ENCODE data around the gene SIGLEC6. TPM values are rescaled to one million over a fixed set of nuclear protein-coding genes. Genes with fewer than 3 reads are reported as not detected.

SIGLEC6 gene
- total and polyA plus RNA-seq, 10 donors, result 0.27 to 5.8 (median 2.3) TPM

GRCh38 chr19:51548891-51549305 is 17.4 kb upstream of the SIGLEC6 start:
- intact Hi-C loops (cut with DNase I; ENCODE audit: low total_unique reads), result no loop called here
- DNase-seq, result no peak
- 62 to 83% (median 72%) methylated on average over 4 of the region's 4 CpGs for WGBS, 5 donors
- Histone ChIP-seq H3K4me1 (peaks cover 6 to 81% (median 30%) of the 10 kb centered on the region in 6 donors), H3K9me3 (no peaks in the 10 kb centered on the region), H3K27ac (peak overlapping the region in 5 of 8 donors; percentile 8 to 81 (median 60)), H3K27me3 (replicated peaks in 1 of 7) (peaks cover 0 to 58% (median 0%) of the 10 kb centered on the region in 7 donors), H3K36me3 (no peaks in the 10 kb centered on the region), H3K4me3 (peak overlapping the region in 1 of 8 donors; percentile 67)
- no peak for TF ChIP-seq POLR2A (IDR thresholded peaks at IDR 0.05)
- TF ChIP-seq CTCF (IDR thresholded peaks at IDR 0.05 in 8 of 11, conservative IDR thresholded peaks at IDR 0.05 in 3 of 11), result no peak
- TF ChIP-seq POLR2AphosphoS5 (IDR thresholded peaks at IDR 0.05), result no peak

DNA sequence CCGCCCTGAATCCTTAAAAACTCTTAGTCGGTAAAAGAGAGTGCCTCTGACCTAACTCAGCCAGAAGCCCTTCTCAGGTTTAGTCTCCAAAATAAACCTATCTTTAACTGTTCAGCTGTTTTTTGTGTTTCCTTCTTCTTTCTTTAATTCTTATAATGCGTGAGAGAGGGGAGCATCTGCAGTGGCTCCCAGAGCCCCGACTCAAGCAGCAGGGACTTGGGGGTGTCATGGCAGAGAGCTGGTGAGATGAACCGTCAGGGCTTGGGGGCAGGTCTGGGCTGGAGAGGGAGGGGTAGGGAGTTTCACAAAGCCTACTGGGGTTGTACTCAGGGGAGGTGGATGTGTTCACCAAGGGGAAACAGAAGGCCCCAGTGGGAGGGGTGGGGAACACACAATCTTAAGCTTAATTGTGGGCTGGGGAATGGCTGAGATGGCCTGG is 16.8 kb upstream of the SIGLEC6 start:
- 44 to 57% (median 47%) methylated on average over 5 of the region's 5 CpGs for WGBS, 5 donors
- Histone ChIP-seq H3K9me3 (no peaks in the 10 kb centered on the region), H3K4me3 (no peak overlapping the region)

GRCh38 chr19:51547397-51548212 is 16.1 kb upstream of the SIGLEC6 start:
- Histone ChIP-seq H3K36me3 (no peaks in the 10 kb centered on the region), H3K9me3 (no peaks in the 10 kb centered on the region), H3K27ac (peak overlapping the region in 3 of 8 donors; percentile 50 to 81 (median 64)), H3K4me3 (no peak overlapping the region), H3K27me3 (replicated peaks in 1 of 7) (peaks cover 0 to 59% (median 0%) of the 10 kb centered on the region in 7 donors), H3K4me1 (peaks cover 6 to 71% (median 28%) of the 10 kb centered on the region in 6 donors)
- no peak for TF ChIP-seq POLR2A (IDR thresholded peaks at IDR 0.05)
- no peak for TF ChIP-seq POLR2AphosphoS5 (IDR thresholded peaks at IDR 0.05)
- no peak for TF ChIP-seq CTCF (IDR thresholded peaks at IDR 0.05 in 8 of 11, conservative IDR thresholded peaks at IDR 0.05 in 3 of 11)
- WGBS, 5 donors, result 23 to 38% (median 30%) methylated on average over 7 of the region's 7 CpGs
- no peak for DNase-seq
- intact Hi-C loops (cut with DNase I; ENCODE audit: low total_unique reads), result no loop called here

More for the DNA sequence above, 16.8 kb upstream of the SIGLEC6 start:
- TF ChIP-seq CTCF (IDR thresholded peaks at IDR 0.05 in 8 of 11, conservative IDR thresholded peaks at IDR 0.05 in 3 of 11), result no peak
- TF ChIP-seq POLR2AphosphoS5 (IDR thresholded peaks at IDR 0.05), result no peak
- no peak for TF ChIP-seq POLR2A (IDR thresholded peaks at IDR 0.05)
- Histone ChIP-seq H3K27ac (peak overlapping the region in 3 of 8 donors; percentile 50 to 81 (median 64)), H3K27me3 (replicated peaks in 1 of 7) (peaks cover 0 to 58% (median 0%) of the 10 kb centered on the region in 7 donors), H3K4me1 (peaks cover 6 to 77% (median 28%) of the 10 kb centered on the region in 6 donors), H3K36me3 (no peaks in the 10 kb centered on the region)
- no peak for DNase-seq
- intact Hi-C loops (cut with DNase I; ENCODE audit: low total_unique reads), result no loop called here
